HG03354 (cell line): ENCODE results near the gene PTPN21.

Experiments used
- ATAC-seq: cut with Tn5 transposase; IDR thresholded peaks from one replicate; pipeline ENCODE4 v1.9.1; 2021; ENCODE audit warnings: mild to moderate bottlenecking; ENCODE audit not compliant: unreplicated experiment, poor library complexity, severe bottlenecking

Gene PTPN21

GRCh38 chr14:88516861-88517357 is 37.9 kb downstream of the PTPN21 start:
- no peak for ATAC-seq

DNA sequence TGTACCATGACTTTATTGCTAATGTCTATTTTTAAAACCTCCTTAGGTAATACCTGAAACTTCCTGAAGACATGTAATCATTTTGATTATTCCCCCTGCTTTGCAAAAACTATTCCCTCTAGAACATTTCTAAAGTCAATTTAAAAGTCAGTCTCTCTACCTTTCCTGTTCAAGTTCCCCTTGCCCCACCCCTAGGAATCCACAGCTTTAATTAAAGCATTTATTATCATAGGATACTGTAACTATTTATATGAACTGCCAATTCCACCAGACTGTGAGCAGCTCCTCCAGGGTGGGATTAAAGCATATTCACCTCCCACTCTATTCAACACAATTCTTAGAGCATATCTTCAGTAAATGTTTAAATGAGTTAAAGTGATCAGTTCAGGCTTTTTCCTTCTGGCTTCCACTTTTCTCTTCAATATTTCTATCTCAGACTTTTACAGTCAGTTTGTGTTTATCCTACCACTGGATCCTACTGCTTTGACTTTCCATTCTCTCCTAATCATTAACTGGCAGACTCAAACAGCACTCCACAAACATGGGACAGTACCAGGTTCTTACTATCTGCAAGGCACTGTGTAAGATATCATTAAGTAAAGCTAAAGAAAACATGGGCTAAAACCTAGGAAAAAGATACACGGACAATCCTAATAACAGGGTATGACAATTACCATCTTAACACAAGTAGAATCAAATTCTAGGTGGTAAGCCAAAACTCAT is 39.1 kb downstream of the PTPN21 start:
- no peak for ATAC-seq

- ATAC-seq: no peak
These were observed 47.6 kb downstream of the PTPN21 start for GRCh38 chr14:88507208-88507607.

GRCh38 chr14:88505621-88506020 is 49.2 kb downstream of the PTPN21 start:
- no peak for ATAC-seq

DNA sequence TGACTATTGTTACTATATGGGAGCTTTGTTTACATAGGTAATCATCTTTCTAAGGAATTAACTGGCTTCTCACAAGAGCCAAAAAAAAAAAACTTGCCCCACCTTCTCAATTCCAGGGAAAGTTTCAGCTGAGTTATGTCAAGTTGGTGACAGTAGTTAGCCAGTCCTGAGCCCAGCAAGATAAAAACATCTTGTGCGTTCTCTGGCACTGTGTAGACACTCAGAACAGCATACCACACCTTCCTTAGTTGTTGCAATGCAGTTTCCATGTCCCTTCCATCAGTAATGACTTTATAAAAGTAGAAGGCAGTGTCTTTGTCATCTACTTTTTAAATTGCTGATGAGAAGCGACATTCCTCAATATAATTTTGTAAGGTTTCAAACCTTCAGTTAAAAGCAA is 50.2 kb downstream of the PTPN21 start:
- no peak for ATAC-seq

GRCh38 chr14:88503754-88504406 is 50.9 kb downstream of the PTPN21 start:
- ATAC-seq: no peak

GRCh38 chr14:88502740-88503139 is 52.1 kb downstream of the PTPN21 start:
- ATAC-seq: no peak

DNA sequence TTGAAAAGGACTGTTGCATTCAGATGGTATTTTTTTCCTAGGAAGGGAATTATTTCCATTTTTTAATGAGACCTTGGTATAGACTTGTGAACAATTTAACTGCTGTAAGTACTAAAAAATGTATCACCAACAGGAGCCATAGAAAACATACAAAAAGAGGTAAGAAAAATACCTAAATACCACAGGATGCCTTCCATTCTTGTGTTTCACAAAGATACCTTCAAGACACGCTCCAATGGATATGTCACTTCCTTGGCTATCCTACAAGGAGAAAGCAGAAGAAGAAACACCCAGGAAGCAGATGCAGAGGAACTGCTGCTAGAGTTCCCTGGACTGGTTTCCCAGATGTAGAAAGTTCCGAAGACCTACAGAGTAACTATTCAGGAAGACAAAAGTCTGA is 54.2 kb downstream of the PTPN21 start:
- ATAC-seq: no peak

GRCh38 chr14:88499225-88499624 is 55.6 kb downstream of the PTPN21 start:
- no peak for ATAC-seq

DNA sequence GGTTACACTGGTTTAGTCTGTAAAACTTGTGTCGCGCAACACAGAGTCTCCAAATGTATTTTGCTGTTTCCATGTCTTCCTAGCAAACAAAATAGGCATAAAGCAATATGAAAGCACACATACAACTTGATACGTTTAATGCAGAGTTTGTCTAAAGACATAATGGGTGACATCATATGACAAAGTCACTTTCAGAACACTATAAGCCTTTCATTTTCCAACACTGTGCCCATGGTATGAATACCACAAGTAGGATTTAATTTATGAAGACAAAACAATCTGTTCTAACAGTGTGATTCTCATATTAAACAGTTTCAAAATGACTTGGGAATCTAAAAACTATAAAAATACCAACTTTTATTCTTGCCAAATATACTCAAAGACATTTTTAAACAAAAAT is 58.4 kb downstream of the PTPN21 start:
- no peak for ATAC-seq

GRCh38 chr14:88493392-88494185 is 61.2 kb downstream of the PTPN21 start:
- ATAC-seq: no peak

- peak; percentile 89 for ATAC-seq
These were observed 62.3 kb downstream of the PTPN21 start for GRCh38 chr14:88492272-88493089.

- ATAC-seq: no peak
These were observed 64.6 kb downstream of the PTPN21 start for GRCh38 chr14:88490168-88490567.

GRCh38 chr14:88488897-88489296 is 65.9 kb downstream of the PTPN21 start:
- no peak for ATAC-seq

GRCh38 chr14:88488081-88488480 is 66.7 kb downstream of the PTPN21 start:
- ATAC-seq: no peak

DNA sequence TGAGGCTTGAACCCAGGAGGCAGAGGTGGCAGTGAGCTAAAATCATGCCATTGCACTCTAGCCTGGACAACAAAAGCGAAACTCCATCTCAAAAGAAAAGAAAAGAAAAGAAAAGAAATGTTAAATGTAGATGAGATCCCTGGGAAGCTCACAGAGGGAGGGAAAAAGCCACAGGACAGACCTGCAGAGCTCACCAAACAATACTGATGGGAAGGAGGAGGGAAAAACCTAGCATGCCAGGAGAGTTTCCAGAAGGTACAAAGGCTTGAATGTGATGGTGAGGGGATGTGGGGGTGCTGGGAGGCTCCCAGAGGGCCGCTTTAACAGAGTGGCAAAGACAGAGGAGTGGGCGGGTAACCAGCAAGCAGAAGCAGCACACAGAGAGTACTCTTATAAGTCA is 72.3 kb downstream of the PTPN21 start:
- ATAC-seq: no peak

DNA sequence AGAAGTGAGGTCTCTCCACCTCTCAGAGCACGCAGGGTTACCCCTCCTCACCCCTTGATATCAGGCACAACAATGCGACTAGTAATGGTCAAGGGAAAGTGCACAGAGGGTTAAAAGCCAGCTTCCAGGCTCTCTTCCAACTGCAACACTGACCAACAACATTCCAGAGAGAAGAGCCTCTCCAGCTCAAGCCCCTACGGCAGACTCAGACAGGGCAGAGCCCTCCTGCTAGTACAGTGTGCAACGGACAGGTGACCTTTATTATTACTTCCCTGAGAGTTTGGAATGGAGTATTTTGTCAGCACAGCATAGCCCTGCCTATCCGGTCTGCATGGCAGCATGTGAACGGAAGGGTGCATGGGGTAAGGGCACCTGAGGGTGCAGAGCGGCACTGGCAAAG is 73.0 kb downstream of the PTPN21 start:
- no peak for ATAC-seq

DNA sequence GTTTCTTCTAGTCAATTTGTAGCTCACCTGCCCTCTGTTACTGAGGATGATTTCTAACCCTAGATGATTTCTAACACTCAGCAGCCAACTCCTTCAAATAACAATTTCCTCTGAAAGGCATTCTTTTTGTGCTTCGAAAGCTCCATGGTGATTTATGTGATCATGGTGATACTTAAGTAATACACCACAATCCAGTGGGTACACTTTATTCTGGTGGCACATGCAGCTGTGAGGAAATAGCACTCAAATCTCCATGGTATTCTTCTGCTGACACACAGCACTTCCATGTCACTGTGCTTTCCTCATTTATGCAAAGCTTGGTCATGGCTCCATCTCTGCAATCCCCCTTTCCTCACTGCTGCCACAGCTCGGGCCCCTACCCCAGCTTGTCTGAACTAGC is 73.7 kb downstream of the PTPN21 start:
- no peak for ATAC-seq

DNA sequence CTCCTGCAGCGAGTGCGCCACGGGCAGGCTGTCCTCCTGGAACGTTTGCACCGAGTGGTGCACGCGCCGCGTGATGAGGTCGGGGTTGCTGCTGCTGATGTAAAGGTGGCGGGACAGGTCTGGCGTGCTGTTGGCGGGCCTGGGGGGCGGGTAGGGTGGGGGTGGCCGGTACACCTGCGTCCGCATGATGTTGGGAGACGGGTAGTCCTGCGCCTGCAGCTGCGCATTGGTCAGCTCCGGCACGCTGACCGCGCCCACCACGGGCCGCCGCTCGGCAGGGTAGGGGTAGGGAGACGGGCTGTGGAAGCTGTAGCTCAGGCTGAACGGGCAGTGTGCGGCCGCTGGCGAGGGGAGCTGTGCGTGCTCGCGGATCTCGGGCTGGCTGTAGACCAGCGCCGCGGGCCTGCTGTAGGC is 75.2 kb downstream of the PTPN21 start:
- no peak for ATAC-seq

DNA sequence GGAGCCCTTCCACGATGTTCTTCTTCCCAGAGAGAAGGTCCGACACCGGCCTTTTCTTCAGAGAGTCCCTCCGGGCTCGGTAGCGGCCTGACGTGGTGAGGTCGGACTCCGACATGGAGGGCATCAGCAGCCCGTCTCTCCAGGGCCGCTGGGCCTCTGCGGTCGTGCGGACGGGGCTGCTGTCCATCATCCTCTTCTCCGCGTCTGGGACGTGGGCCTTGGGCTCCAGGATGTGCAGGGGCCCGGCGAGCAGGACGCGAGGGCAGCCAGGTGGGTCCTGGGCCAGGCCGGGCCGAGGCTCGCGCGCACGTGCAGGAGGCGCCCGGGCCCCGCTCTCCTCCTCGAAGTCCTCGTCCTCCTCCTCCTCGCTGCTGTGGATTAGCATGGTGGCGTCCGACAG is 75.9 kb downstream of the PTPN21 start:
- ATAC-seq: no peak
